GM23338 (cell line): ENCODE data around the gene LRIT1. TPM values are rescaled to one million over a fixed set of nuclear protein-coding genes. Genes with fewer than 3 reads are reported as not detected.
A peak's percentile ranks its signal among the peaks of the same experiment; 100 is the strongest.

ENCODE experiments used
- ATAC-seq: fragments of 200-7000 bp; cut with Tn5 transposase; 3 replicates; pipeline ENCODE4 v1.9.1; 2020
- DNase-seq: peaks from one replicate; pipeline ENCODE4 v3.0.0-alpha.2; 2015; ENCODE audit warnings: low spot score
- H2AFZ ChIP-seq: fragments of 200-600 bp; sonication (generic); 2 replicates; pipeline ENCODE4 v1.8.0; 2016; ENCODE audit warnings: antibody characterized with exemption, mild to moderate bottlenecking, moderate library complexity
- H3F3A ChIP-seq: fragments of 200-600 bp; sonication (generic); replicated peaks from 2 replicates; pipeline ENCODE4 v1.8.0; 2017; ENCODE audit warnings: antibody characterized with exemption, mixed run types, low read depth
- H3K27ac ChIP-seq: fragments of 200-600 bp; sonication (generic); 2 replicates; pipeline ENCODE4 v1.6.1; 2016; ENCODE audit warnings: low read depth
- H3K27me3 ChIP-seq: fragments of 200-600 bp; sonication (generic); 2 replicates; pipeline ENCODE4 v1.8.0; 2016; ENCODE audit warnings: mild to moderate bottlenecking, mixed run types, moderate library complexity; ENCODE audit not compliant: insufficient read depth
- H3K36me3 ChIP-seq: fragments of 200-600 bp; sonication (generic); 2 replicates; pipeline ENCODE4 v1.8.0; 2016; ENCODE audit warnings: mild to moderate bottlenecking; ENCODE audit not compliant: insufficient read depth
- H3K4me1 ChIP-seq: fragments of 200-600 bp; sonication (generic); 2 replicates; pipeline ENCODE4 v1.8.0; 2016; ENCODE audit warnings: mild to moderate bottlenecking, moderate library complexity; ENCODE audit not compliant: insufficient read depth
- H3K4me2 ChIP-seq: fragments of 200-600 bp; sonication (generic); 2 replicates; pipeline ENCODE4 v1.7.1; 2017; ENCODE audit warnings: mixed run types
- H3K4me3 ChIP-seq: fragments of 200-600 bp; sonication (generic); 2 replicates; pipeline ENCODE4 v1.6.1; 2016; ENCODE audit warnings: mixed run types
- H3K79me2 ChIP-seq: fragments of 200-600 bp; sonication (generic); replicated peaks from 2 replicates; pipeline ENCODE4 v1.8.0; 2017; ENCODE audit warnings: mild to moderate bottlenecking; ENCODE audit not compliant: insufficient read depth
- H3K9me2 ChIP-seq: fragments of 200-600 bp; sonication (generic); 2 replicates; pipeline ENCODE4 v1.8.0; 2017; ENCODE audit not compliant: insufficient read depth
- H4K20me1 ChIP-seq: fragments of 200-600 bp; sonication (generic); replicated peaks from 2 replicates; pipeline ENCODE4 v1.8.0; 2017; ENCODE audit warnings: mild to moderate bottlenecking; ENCODE audit not compliant: insufficient read depth
- H3K27ac Mint-ChIP-seq: 2 replicates; pipeline ENCODE4 v1.8.0; 2020; ENCODE audit warnings: inconsistent platforms, mild to moderate bottlenecking, moderate library complexity, mixed read lengths
- H3K27me3 Mint-ChIP-seq: 3 replicates; pipeline ENCODE4 v1.8.0; 2022; ENCODE audit warnings: low read depth, mild to moderate bottlenecking, moderate library complexity, mixed read lengths, inconsistent platforms; ENCODE audit not compliant: insufficient read depth, poor library complexity
- H3K36me3 Mint-ChIP-seq: 3 replicates; pipeline ENCODE4 v1.8.0; 2021; ENCODE audit warnings: low read depth, mild to moderate bottlenecking, inconsistent platforms, moderate library complexity, mixed read lengths
- H3K4me1 Mint-ChIP-seq: 3 replicates; pipeline ENCODE4 v1.8.0; 2020; ENCODE audit warnings: mild to moderate bottlenecking, inconsistent platforms, mixed read lengths
- H3K4me3 Mint-ChIP-seq: 3 replicates; pipeline ENCODE4 v1.8.0; 2021; ENCODE audit warnings: moderate library complexity, mild to moderate bottlenecking, inconsistent platforms, mixed read lengths
- H3K9me3 Mint-ChIP-seq: 3 replicates; pipeline ENCODE4 v1.8.0; 2020; ENCODE audit warnings: moderate library complexity, mild to moderate bottlenecking, inconsistent platforms, mixed read lengths
- CTCF ChIP-seq, 2 experiments: fragments of 200-600 bp in 1 of 2; sonication (generic) in 1 of 2; conservative IDR thresholded peaks; 2 replicates each; pipeline versions ENCODE4 v1.5.1 to v1.6.1; 2016 to 2017; ENCODE audit warnings: antibody characterized with exemption in 2 of 2, low read depth in 2 of 2, mild to moderate bottlenecking in 2 of 2, moderate library complexity in 1 of 2
- EZH2 ChIP-seq: fragments of 200-600 bp; sonication (generic); IDR thresholded peaks from one replicate; pipeline ENCODE4 v1.8.0; 2017; ENCODE audit warnings: antibody characterized with exemption, mild to moderate bottlenecking, low read depth; ENCODE audit not compliant: unreplicated experiment
- EZH2phosphoT487 ChIP-seq: fragments of 200-600 bp; sonication (generic); IDR thresholded peaks from one replicate; pipeline ENCODE4 v1.8.1; 2018; ENCODE audit warnings: antibody characterized with exemption; ENCODE audit not compliant: unreplicated experiment
- JUNB ChIP-seq: IDR thresholded peaks from one replicate; pipeline ENCODE4 v1.6.1; 2016; ENCODE audit warnings: antibody characterized with exemption; ENCODE audit not compliant: unreplicated experiment
- POLR2AphosphoS5 ChIP-seq: IDR thresholded peaks from 2 replicates; pipeline ENCODE4 v1.6.1; 2016; ENCODE audit warnings: antibody characterized with exemption, low read depth
- ZNF114 ChIP-seq: fragments of 250-450 bp; sonication (Bioruptor Pico); IDR thresholded peaks from 2 replicates; pipeline ENCODE4 v1.5.0; 2020; ENCODE audit warnings: mild to moderate bottlenecking, moderate library complexity
- polyA plus RNA-seq: library from polyadenylated mRNA; unstranded; fragments of >200 nt; fragmentation: Nextera tagmentation; extraction: Ambion mirVana; gene quantifications from 2 replicates; pipeline ENCODE4 v1.2.1, GENCODE V29; 2016
- total RNA-seq: library from RNA; depleted of rRNA; stranded (reverse); fragments of >200 nt; shearing (Covaris generic); gene quantifications from 2 replicates; pipeline ENCODE4 v1.2.3, GENCODE V29; 2014
- TF ChIP-seq, protein P1 (sequence below): IDR thresholded peaks from one replicate; pipeline ENCODE4 v1.6.1; 2018; ENCODE audit warnings: antibody characterized with exemption; ENCODE audit not compliant: unreplicated experiment
- TF ChIP-seq, protein P2 (sequence below): fragments of 250-450 bp; sonication (Bioruptor Pico); IDR thresholded peaks from 2 replicates; pipeline ENCODE4 v1.5.0; 2020; ENCODE audit warnings: mild to moderate bottlenecking, moderate library complexity

LRIT1 gene
- total and polyA plus RNA-seq, 2 experiments from 2014 or later: 0.07 TPM; not detected in 1

DNA sequence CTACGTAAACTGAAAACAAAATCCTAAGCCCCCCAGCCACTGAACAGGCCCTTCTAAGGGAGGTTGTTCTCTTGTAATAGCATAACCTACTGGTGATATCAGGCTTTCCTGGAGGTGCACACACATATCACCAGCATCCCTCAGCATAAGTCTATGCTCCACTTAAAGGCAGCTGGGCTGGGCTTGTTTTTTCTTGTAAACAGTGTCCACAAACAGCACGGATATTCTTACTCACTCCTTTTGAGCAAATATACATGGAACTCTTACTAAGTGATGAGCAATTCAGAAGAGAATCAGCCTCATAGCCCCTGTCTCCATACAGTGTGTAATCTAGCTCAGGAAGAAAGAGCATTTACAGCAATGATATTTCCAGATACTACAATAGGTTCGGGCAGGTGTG, 2.4 kb downstream of the LRIT1 start (continued):
- TF ChIP-seq, protein P1, sequence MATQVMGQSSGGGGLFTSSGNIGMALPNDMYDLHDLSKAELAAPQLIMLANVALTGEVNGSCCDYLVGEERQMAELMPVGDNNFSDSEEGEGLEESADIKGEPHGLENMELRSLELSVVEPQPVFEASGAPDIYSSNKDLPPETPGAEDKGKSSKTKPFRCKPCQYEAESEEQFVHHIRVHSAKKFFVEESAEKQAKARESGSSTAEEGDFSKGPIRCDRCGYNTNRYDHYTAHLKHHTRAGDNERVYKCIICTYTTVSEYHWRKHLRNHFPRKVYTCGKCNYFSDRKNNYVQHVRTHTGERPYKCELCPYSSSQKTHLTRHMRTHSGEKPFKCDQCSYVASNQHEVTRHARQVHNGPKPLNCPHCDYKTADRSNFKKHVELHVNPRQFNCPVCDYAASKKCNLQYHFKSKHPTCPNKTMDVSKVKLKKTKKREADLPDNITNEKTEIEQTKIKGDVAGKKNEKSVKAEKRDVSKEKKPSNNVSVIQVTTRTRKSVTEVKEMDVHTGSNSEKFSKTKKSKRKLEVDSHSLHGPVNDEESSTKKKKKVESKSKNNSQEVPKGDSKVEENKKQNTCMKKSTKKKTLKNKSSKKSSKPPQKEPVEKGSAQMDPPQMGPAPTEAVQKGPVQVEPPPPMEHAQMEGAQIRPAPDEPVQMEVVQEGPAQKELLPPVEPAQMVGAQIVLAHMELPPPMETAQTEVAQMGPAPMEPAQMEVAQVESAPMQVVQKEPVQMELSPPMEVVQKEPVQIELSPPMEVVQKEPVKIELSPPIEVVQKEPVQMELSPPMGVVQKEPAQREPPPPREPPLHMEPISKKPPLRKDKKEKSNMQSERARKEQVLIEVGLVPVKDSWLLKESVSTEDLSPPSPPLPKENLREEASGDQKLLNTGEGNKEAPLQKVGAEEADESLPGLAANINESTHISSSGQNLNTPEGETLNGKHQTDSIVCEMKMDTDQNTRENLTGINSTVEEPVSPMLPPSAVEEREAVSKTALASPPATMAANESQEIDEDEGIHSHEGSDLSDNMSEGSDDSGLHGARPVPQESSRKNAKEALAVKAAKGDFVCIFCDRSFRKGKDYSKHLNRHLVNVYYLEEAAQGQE: no peak
- TF ChIP-seq JUNB (no peak), POLR2AphosphoS5 (no peak), EZH2phosphoT487 (no peak), EZH2 (no peak)

GRCh38 chr10:84237199-84238051, 3.9 kb downstream of the LRIT1 start:
- Histone ChIP-seq H3K36me3 (no peaks in the 10 kb centered on the region), H3K27me3 (peaks cover 12% of the 10 kb centered on the region; the same call in 1 of the 2 replicates), H3K4me1 (no peaks in the 10 kb centered on the region; the same call in 1 of the 2 replicates), H4K20me1 (no peaks in the 10 kb centered on the region), H3K79me2 (no peaks in the 10 kb centered on the region), H3K4me2 (peak overlapping the region; percentile 66; the same call in 1 of the 2 replicates), H3K9me2 (no peaks in the 10 kb centered on the region), H3K4me3 (no peak overlapping the region), H3K27ac (no peak overlapping the region), H2AFZ (peak overlapping the region; percentile 98), H3F3A (no peaks in the 10 kb centered on the region)
- Mint-ChIP-seq H3K4me1 (peaks cover 3% of the 10 kb centered on the region; the same call in 1 of the 3 replicates), H3K9me3 (no peaks in the 10 kb centered on the region), H3K27ac (no peak overlapping the region), H3K4me3 (no peak overlapping the region), H3K27me3 (peaks cover 10% of the 10 kb centered on the region), H3K36me3 (no peaks in the 10 kb centered on the region)
- ATAC-seq: peak; percentile 93
- TF ChIP-seq ZNF114 (CRISPR knock-in tag): no peak
- TF ChIP-seq, protein P2, sequence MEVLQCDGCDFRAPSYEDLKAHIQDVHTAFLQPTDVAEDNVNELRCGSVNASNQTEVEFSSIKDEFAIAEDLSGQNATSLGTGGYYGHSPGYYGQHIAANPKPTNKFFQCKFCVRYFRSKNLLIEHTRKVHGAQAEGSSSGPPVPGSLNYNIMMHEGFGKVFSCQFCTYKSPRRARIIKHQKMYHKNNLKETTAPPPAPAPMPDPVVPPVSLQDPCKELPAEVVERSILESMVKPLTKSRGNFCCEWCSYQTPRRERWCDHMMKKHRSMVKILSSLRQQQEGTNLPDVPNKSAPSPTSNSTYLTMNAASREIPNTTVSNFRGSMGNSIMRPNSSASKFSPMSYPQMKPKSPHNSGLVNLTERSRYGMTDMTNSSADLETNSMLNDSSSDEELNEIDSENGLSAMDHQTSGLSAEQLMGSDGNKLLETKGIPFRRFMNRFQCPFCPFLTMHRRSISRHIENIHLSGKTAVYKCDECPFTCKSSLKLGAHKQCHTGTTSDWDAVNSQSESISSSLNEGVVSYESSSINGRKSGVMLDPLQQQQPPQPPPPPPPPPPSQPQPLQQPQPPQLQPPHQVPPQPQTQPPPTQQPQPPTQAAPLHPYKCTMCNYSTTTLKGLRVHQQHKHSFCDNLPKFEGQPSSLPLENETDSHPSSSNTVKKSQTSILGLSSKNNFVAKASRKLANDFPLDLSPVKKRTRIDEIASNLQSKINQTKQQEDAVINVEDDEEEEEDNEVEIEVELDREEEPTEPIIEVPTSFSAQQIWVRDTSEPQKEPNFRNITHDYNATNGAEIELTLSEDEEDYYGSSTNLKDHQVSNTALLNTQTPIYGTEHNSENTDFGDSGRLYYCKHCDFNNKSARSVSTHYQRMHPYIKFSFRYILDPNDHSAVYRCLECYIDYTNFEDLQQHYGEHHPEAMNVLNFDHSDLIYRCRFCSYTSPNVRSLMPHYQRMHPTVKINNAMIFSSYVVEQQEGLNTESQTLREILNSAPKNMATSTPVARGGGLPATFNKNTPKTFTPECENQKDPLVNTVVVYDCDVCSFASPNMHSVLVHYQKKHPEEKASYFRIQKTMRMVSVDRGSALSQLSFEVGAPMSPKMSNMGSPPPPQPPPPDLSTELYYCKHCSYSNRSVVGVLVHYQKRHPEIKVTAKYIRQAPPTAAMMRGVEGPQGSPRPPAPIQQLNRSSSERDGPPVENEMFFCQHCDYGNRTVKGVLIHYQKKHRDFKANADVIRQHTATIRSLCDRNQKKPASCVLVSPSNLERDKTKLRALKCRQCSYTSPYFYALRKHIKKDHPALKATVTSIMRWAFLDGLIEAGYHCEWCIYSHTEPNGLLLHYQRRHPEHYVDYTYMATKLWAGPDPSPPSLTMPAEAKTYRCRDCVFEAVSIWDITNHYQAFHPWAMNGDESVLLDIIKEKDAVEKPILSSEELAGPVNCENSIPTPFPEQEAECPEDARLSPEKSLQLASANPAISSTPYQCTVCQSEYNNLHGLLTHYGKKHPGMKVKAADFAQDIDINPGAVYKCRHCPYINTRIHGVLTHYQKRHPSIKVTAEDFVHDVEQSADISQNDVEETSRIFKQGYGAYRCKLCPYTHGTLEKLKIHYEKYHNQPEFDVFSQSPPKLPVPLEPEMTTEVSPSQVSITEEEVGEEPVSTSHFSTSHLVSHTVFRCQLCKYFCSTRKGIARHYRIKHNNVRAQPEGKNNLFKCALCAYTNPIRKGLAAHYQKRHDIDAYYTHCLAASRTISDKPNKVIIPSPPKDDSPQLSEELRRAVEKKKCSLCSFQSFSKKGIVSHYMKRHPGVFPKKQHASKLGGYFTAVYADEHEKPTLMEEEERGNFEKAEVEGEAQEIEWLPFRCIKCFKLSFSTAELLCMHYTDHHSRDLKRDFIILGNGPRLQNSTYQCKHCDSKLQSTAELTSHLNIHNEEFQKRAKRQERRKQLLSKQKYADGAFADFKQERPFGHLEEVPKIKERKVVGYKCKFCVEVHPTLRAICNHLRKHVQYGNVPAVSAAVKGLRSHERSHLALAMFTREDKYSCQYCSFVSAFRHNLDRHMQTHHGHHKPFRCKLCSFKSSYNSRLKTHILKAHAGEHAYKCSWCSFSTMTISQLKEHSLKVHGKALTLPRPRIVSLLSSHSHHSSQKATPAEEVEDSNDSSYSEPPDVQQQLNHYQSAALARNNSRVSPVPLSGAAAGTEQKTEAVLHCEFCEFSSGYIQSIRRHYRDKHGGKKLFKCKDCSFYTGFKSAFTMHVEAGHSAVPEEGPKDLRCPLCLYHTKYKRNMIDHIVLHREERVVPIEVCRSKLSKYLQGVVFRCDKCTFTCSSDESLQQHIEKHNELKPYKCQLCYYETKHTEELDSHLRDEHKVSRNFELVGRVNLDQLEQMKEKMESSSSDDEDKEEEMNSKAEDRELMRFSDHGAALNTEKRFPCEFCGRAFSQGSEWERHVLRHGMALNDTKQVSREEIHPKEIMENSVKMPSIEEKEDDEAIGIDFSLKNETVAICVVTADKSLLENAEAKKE: peak; percentile 56; the same call in 1 of the 2 replicates
- peak; percentile 67 to 87 for TF ChIP-seq CTCF (conservative IDR thresholded peaks at IDR 0.05; ENCODE audit: low read depth in 2 of 2)
- peak; percentile 87 for DNase-seq
